H9 (cell line): Measurements from ENCODE around the gene VANGL2. TPM values are rescaled to one million over a fixed set of nuclear protein-coding genes. Genes with fewer than 3 reads are reported as not detected.

Source experiments
- DNase-seq: peaks from one replicate; pipeline ENCODE4 v3.0.0-alpha.2; 2017
- H2AFZ ChIP-seq: one replicate; pipeline ENCODE4 v1.6.1; 2013; ENCODE audit warnings: mild to moderate bottlenecking, low read length, control low read depth, moderate library complexity
- H2AK5ac ChIP-seq: 2 replicates; pipeline ENCODE4 v1.6.1; 2013; ENCODE audit warnings: low read length, control low read depth, mixed read lengths; ENCODE audit not compliant: insufficient read length
- H2BK120ac ChIP-seq: one replicate; pipeline ENCODE4 v1.6.1; 2013; ENCODE audit warnings: low read depth, mild to moderate bottlenecking, low read length, control low read depth, inconsistent platforms; ENCODE audit not compliant: poor library complexity, severe bottlenecking
- H2BK12ac ChIP-seq: 2 replicates; pipeline ENCODE4 v1.6.1; 2013; ENCODE audit warnings: low read length, control low read depth, mixed read lengths, low read depth; ENCODE audit not compliant: insufficient read length
- H2BK15ac ChIP-seq: 2 replicates; pipeline ENCODE4 v1.6.1; 2013; ENCODE audit warnings: low read depth, low read length, control low read depth
- H2BK20ac ChIP-seq: one replicate; pipeline ENCODE4 v1.6.1; 2013; ENCODE audit warnings: low read depth, mild to moderate bottlenecking, low read length, control low read depth, inconsistent platforms; ENCODE audit not compliant: poor library complexity, severe bottlenecking
- H2BK5ac ChIP-seq: 2 replicates; pipeline ENCODE4 v1.6.1; 2013; ENCODE audit warnings: low read length, control low read depth, mixed read lengths; ENCODE audit not compliant: insufficient read length
- H3K14ac ChIP-seq: 2 replicates; pipeline ENCODE4 v1.6.1; 2013; ENCODE audit warnings: low read length, control low read depth; ENCODE audit not compliant: insufficient read depth
- H3K18ac ChIP-seq: 2 replicates; pipeline ENCODE4 v1.6.1; 2013; ENCODE audit warnings: low read depth, mild to moderate bottlenecking, mixed read lengths, low read length, control low read depth; ENCODE audit not compliant: insufficient read length
- H3K23ac ChIP-seq: 2 replicates; pipeline ENCODE4 v1.6.1; 2013; ENCODE audit warnings: low read length, control low read depth, mixed read lengths, low read depth; ENCODE audit not compliant: insufficient read length
- H3K23me2 ChIP-seq: 2 replicates; pipeline ENCODE4 v1.6.1; 2013; ENCODE audit warnings: low read depth, mild to moderate bottlenecking, mixed read lengths, low read length, control low read depth; ENCODE audit not compliant: insufficient read length, poor library complexity, severe bottlenecking
- H3K27ac ChIP-seq: 2 replicates; pipeline ENCODE4 v1.5.1; 2013; ENCODE audit warnings: low read length, control low read depth, mixed read lengths, low read depth; ENCODE audit not compliant: insufficient read length
- H3K27me3 ChIP-seq: 2 replicates; pipeline ENCODE4 v1.6.1; 2013; ENCODE audit warnings: low read length, control low read depth, inconsistent platforms; ENCODE audit not compliant: insufficient read depth
- H3K4ac ChIP-seq: 2 replicates; pipeline ENCODE4 v1.6.1; 2013; ENCODE audit warnings: low read depth, mild to moderate bottlenecking, control low read depth, inconsistent platforms, low read length, moderate library complexity
- H3K4me1 ChIP-seq: 2 replicates; pipeline ENCODE4 v1.6.1; 2013; ENCODE audit warnings: low read length, control low read depth, inconsistent platforms; ENCODE audit not compliant: insufficient read depth
- H3K4me2 ChIP-seq: 2 replicates; pipeline ENCODE4 v1.6.1; 2013; ENCODE audit warnings: low read length, control low read depth, mixed read lengths; ENCODE audit not compliant: insufficient read length, insufficient read depth
- H3K56ac ChIP-seq: 2 replicates; pipeline ENCODE4 v1.6.1; 2013; ENCODE audit warnings: low read depth, mild to moderate bottlenecking, mixed read lengths, low read length, control low read depth; ENCODE audit not compliant: insufficient read length
- H3K79me1 ChIP-seq: 2 replicates; pipeline ENCODE4 v1.6.1; 2013; ENCODE audit warnings: low read depth, mild to moderate bottlenecking, moderate library complexity, low read length, control low read depth, inconsistent platforms; ENCODE audit not compliant: insufficient read depth, poor library complexity, severe bottlenecking
- H3K79me2 ChIP-seq: 2 replicates; pipeline ENCODE4 v1.6.1; 2013; ENCODE audit warnings: low read length, control low read depth, inconsistent platforms; ENCODE audit not compliant: insufficient read depth
- H3K9ac ChIP-seq: 2 replicates; pipeline ENCODE4 v1.6.1; 2013; ENCODE audit warnings: low read length, control low read depth, mixed read lengths; ENCODE audit not compliant: insufficient read length; ENCODE audit errors: extremely low read depth
- H3K9me3 ChIP-seq: one replicate; pipeline ENCODE4 v1.6.1; 2013; ENCODE audit warnings: low read depth, low read length, inconsistent platforms; ENCODE audit not compliant: control insufficient read depth
- H3T11ph ChIP-seq: one replicate; pipeline ENCODE4 v1.6.1; 2013; ENCODE audit warnings: mild to moderate bottlenecking, low read length, control low read depth, inconsistent platforms
- H4K20me1 ChIP-seq: one replicate; pipeline ENCODE4 v1.6.1; 2013; ENCODE audit not compliant: control insufficient read depth, insufficient read length, insufficient read depth
- H4K5ac ChIP-seq: 2 replicates; pipeline ENCODE4 v1.6.1; 2013; ENCODE audit warnings: low read depth, mild to moderate bottlenecking, mixed read lengths, low read length, control low read depth; ENCODE audit not compliant: insufficient read length
- H4K8ac ChIP-seq: replicated peaks from 2 replicates; pipeline ENCODE4 v1.6.1; 2013; ENCODE audit warnings: low read length, control low read depth, mixed read lengths, low read depth; ENCODE audit not compliant: insufficient read length
- H4K91ac ChIP-seq: 2 replicates; pipeline ENCODE4 v1.6.1; 2013; ENCODE audit warnings: low read depth, mild to moderate bottlenecking, moderate library complexity, mixed read lengths, low read length, control low read depth; ENCODE audit not compliant: insufficient read length
- H3K27ac Mint-ChIP-seq, 3 experiments: 2 replicates in 2 of 3; 3 replicates in 1 of 3; pipeline ENCODE4 v1.8.0; 2020 to 2021; ENCODE audit warnings: mixed read lengths in 3 of 3, mild to moderate bottlenecking in 1 of 3, moderate library complexity in 1 of 3
- H3K27me3 Mint-ChIP-seq: 2 replicates; pipeline ENCODE4 v1.8.0; 2021; ENCODE audit warnings: low read depth, mild to moderate bottlenecking, moderate library complexity, mixed read lengths
- H3K36me3 Mint-ChIP-seq, 3 experiments: 2 replicates in 2 of 3; 3 replicates in 1 of 3; pipeline ENCODE4 v1.8.0; 2020 to 2021; ENCODE audit warnings: low read depth in 3 of 3, mixed read lengths in 3 of 3; ENCODE audit not compliant: insufficient read depth in 1 of 3
- H3K4me1 Mint-ChIP-seq, 2 experiments: 2 replicates each; pipeline ENCODE4 v1.8.0; 2020; ENCODE audit warnings: mixed read lengths in 2 of 2
- H3K4me3 Mint-ChIP-seq, 2 experiments: 2 replicates in 1 of 2; 3 replicates in 1 of 2; pipeline ENCODE4 v1.8.0; 2020 to 2021; ENCODE audit warnings: mild to moderate bottlenecking in 2 of 2, mixed read lengths in 2 of 2, moderate library complexity in 1 of 2
- H3K9me3 Mint-ChIP-seq, 2 experiments: 2 replicates in 1 of 2; 3 replicates in 1 of 2; pipeline ENCODE4 v1.8.0; 2020; ENCODE audit warnings: mild to moderate bottlenecking in 2 of 2, mixed read lengths in 2 of 2, moderate library complexity in 1 of 2
- CTCF ChIP-seq: fragments of 200-600 bp; sonication (generic); conservative IDR thresholded peaks from 3 replicates; pipeline ENCODE4 v1.8.0; 2021; ENCODE audit warnings: antibody characterized with exemption, mild to moderate bottlenecking
- WGBS: extraction: QIAGEN DNeasy Blood & Tissue Kit; methylation state at CpG from one replicate; pipeline ENCODE4 v1.1.7; 2013; ENCODE audit warnings: missing lambda C conversion rate, low lambda C conversion rate, mixed read lengths; ENCODE audit not compliant: insufficient read length; ENCODE audit errors: extremely low coverage; 5-methylcytosine and 5-hydroxymethylcytosine counted together
- total RNA-seq: library from RNA; stranded (reverse); gene quantifications from 2 replicates; pipeline ENCODE4 v1.2.1, GENCODE V29; 2021

Gene VANGL2
- total RNA-seq, 1 experiment from 2014 or later, result 58.5 TPM

GRCh38 chr1:160455153-160455517 is 54.8 kb downstream of the VANGL2 start:
- H3T11ph ChIP-seq, result no peak overlapping the region
- peaks cover 7% of the 10 kb centered on the region in 2 experiments for H3K4me1 Mint-ChIP-seq
- no peak overlapping the region for H4K5ac ChIP-seq
- H3K23me2 ChIP-seq, result no peaks in the 10 kb centered on the region
- H4K20me1 ChIP-seq, result no peaks in the 10 kb centered on the region
- H2AK5ac ChIP-seq, result no peak overlapping the region
- TF ChIP-seq CTCF, result no peak
- H3K4ac ChIP-seq, result no peak overlapping the region
- H3K27me3 ChIP-seq, result no peaks in the 10 kb centered on the region
- DNase-seq, result no peak
- H3K36me3 Mint-ChIP-seq, result no peaks in the 10 kb centered on the region
- no peak overlapping the region for H3K27ac ChIP-seq
- H2BK20ac ChIP-seq, result no peak overlapping the region
- H2BK5ac ChIP-seq, result no peak overlapping the region
- no peaks in the 10 kb centered on the region for H3K9me3 Mint-ChIP-seq
- H3K79me1 ChIP-seq, result no peaks in the 10 kb centered on the region
- H3K18ac ChIP-seq, result no peak overlapping the region
- no peak overlapping the region for H4K8ac ChIP-seq
- no peak overlapping the region for H3K4me2 ChIP-seq
- H2BK15ac ChIP-seq, result no peak overlapping the region
- no peaks in the 10 kb centered on the region; the same call in 1 of the 2 replicates for H3K27me3 Mint-ChIP-seq
- no CpG with 5 or more reads among the region's 1 CpG for WGBS
- H3K4me1 ChIP-seq, result no peaks in the 10 kb centered on the region; the same call in 1 of the 2 replicates
- no peak overlapping the region for H3K4me3 Mint-ChIP-seq
- no peak overlapping the region for H3K23ac ChIP-seq
- no peak overlapping the region for H2AFZ ChIP-seq
- H3K14ac ChIP-seq, result no peak overlapping the region
- H2BK120ac ChIP-seq, result no peak overlapping the region
- no peak overlapping the region for H3K56ac ChIP-seq
- no peak overlapping the region for H2BK12ac ChIP-seq
- no peaks in the 10 kb centered on the region for H3K9me3 ChIP-seq
- H3K9ac ChIP-seq, result no peak overlapping the region
- H4K91ac ChIP-seq, result no peak overlapping the region
- no peaks in the 10 kb centered on the region for H3K79me2 ChIP-seq
- H3K27ac Mint-ChIP-seq, result no peak overlapping the region
